Upper lobe of left lung (tissue), 6 donors: Measurements from ENCODE around the gene MITF. TPM values are rescaled to one million over a fixed set of nuclear protein-coding genes. Genes with fewer than 3 reads are reported as not detected.
"Not testable (repeated sequence)": the region's sequence is repeated elsewhere in the genome, so short reads cannot be mapped to it uniquely, and the experiment has no call there.

Experiments used
- ATAC-seq, 2 donors: fragments of 200-7000 bp; cut with Tn5 transposase; one replicate each; pipeline ENCODE4 v1.9.1; 2022; ENCODE audit warnings: mild to moderate bottlenecking in 2 of 2, moderate library complexity in 2 of 2; ENCODE audit not compliant: low FRiP score in 2 of 2
- DNase-seq, 2 donors: peaks; one replicate each; pipeline ENCODE4 v3.0.0-alpha.2; 2019 to 2020
- H3K27ac ChIP-seq, 4 donors: fragments of 200-600 bp; sonication (generic); one replicate each; pipeline ENCODE4 v1.5.1; 2016 to 2019
- H3K27me3 ChIP-seq, 4 donors: fragments of 200-600 bp; sonication (generic); one replicate each; pipeline ENCODE4 v1.5.1; 2017 to 2019
- H3K36me3 ChIP-seq, 4 donors: fragments of 200-600 bp; sonication (generic); one replicate each; pipeline ENCODE4 v1.5.1; 2016 to 2019
- H3K4me1 ChIP-seq, 4 donors: fragments of 200-600 bp; sonication (generic); one replicate each; pipeline ENCODE4 v1.5.1; 2018 to 2019
- H3K4me3 ChIP-seq, 4 donors: fragments of 200-600 bp; sonication (generic); one replicate each; pipeline ENCODE4 v1.5.1; 2017 to 2019; ENCODE audit warnings: mild to moderate bottlenecking in 2 of 4, moderate library complexity in 1 of 4
- H3K9me3 ChIP-seq, 4 donors: fragments of 200-600 bp; sonication (generic); one replicate each; pipeline ENCODE4 v1.5.1; 2018 to 2019
- CTCF ChIP-seq, 6 experiments: fragments of 450-650 bp in 4 of 6; fragments of 200-600 bp in 2 of 6; sonication (generic) in 2 of 6; IDR thresholded peaks; one replicate each; pipeline ENCODE4 v1.5.1; 2016 to 2019; ENCODE audit warnings: antibody characterized with exemption in 6 of 6
- EP300 ChIP-seq, 4 donors: sonication (generic); formaldehyde crosslinking; IDR thresholded peaks; one replicate each; pipeline ENCODE4 v1.5.1; 2017; ENCODE audit warnings: antibody characterized with exemption in 4 of 4, control low read depth in 2 of 4
- POLR2A ChIP-seq, 4 donors: fragments of 450-650 bp; IDR thresholded peaks; one replicate each; pipeline ENCODE4 v1.5.1; 2016 to 2017; ENCODE audit warnings: antibody characterized with exemption in 4 of 4, mild to moderate bottlenecking in 2 of 4
- POLR2AphosphoS5 ChIP-seq, 2 donors: sonication (generic); formaldehyde crosslinking; IDR thresholded peaks; one replicate each; pipeline ENCODE4 v1.5.1; 2017; ENCODE audit warnings: antibody characterized with exemption in 2 of 2
- WGBS, 2 donors: methylation state at CpG; one replicate each; pipeline ENCODE4 v1.1.5; 2017 to 2018; 5-methylcytosine and 5-hydroxymethylcytosine counted together
- total RNA-seq, 6 donors: library from RNA; depleted of rRNA in 4 of 6; stranded (reverse); fragments of >200 nt in 4 of 6; gene quantifications; one replicate each; pipeline versions ENCODE4 v1.1.0 to v1.2.1, GENCODE V29; 2016 to 2021
- donor health status: DM: no; HTN: no; CAD: no; lungs with moderate emphysema.
- donor health status: DM: no; HTN: yes; CAD: no; lungs with severe emphysema.

MITF gene
- total RNA-seq, 6 donors from 2014 or later = 21.9 to 37.2 (median 29.5) TPM

DNA sequence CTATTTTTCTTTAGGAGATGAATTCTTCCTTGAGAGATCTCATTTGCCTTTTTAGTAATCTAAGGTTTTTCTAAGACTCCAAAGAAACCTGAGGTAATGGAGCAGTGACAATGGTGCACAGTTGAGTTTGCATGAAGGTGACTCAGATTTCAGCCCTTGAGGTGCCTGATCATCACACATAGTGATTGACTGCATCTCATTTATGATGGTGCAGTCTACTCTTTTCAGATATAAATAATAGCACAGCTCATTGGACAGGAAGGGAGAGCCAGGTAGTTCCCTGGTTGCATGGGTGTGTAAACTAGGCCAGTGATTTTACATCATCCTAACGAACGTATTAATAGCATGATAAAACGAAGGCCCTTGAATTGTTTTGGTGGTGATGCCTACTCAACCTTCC, 174.2 kb downstream of the MITF start:
- no peaks in the 10 kb centered on the region for H3K36me3 ChIP-seq
- DNase-seq (no peak), ATAC-seq (no peak)
- no peaks in the 10 kb centered on the region for H3K4me1 ChIP-seq
- H3K27ac ChIP-seq = no peak overlapping the region
- H3K9me3 ChIP-seq = peaks cover 0 to 7% (median 2%) of the 10 kb centered on the region in 4 donors
- H3K27me3 ChIP-seq = no peaks in the 10 kb centered on the region
- no peak for TF ChIP-seq POLR2A (IDR thresholded peaks at IDR 0.05)
- no peak for TF ChIP-seq CTCF (IDR thresholded peaks at IDR 0.05)
- TF ChIP-seq POLR2AphosphoS5 (IDR thresholded peaks at IDR 0.05) = no peak
- TF ChIP-seq EP300 (IDR thresholded peaks at IDR 0.05) = no peak
- 94 to 100% methylated on average over 3 of the region's 3 CpGs for WGBS, 2 donors
- no peak overlapping the region for H3K4me3 ChIP-seq

DNA sequence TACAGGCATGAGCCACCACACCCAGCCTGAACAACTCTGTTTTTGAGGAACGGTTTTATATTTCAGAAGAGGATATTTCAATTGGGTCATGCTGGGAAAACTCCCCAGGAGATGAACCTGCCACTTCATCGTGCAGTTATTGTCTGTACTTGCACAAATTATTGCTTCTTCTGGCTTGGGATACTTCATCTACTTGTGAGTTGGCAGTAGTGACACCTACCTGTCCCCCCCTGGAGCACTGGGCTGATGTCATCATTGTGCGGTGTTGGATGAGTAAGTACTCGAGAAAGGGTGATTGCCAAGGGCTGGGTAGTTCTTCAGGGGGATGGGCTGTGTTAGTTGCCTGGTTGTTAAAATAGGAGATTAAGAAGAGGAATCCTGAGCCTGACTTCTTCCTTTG, 175.1 kb downstream of the MITF start:
- ATAC-seq (no peak), DNase-seq (no peak)
- WGBS, 2 donors = 91 to 96% methylated on average over 4 of the region's 4 CpGs
- no peak for TF ChIP-seq POLR2A (IDR thresholded peaks at IDR 0.05)
- no peak for TF ChIP-seq POLR2AphosphoS5 (IDR thresholded peaks at IDR 0.05)
- no peak for TF ChIP-seq EP300 (IDR thresholded peaks at IDR 0.05)
- no peak for TF ChIP-seq CTCF (IDR thresholded peaks at IDR 0.05)
- Histone ChIP-seq H3K4me3 (no peak overlapping the region), H3K9me3 (peaks cover 0 to 7% (median 2%) of the 10 kb centered on the region in 4 donors), H3K27me3 (no peaks in the 10 kb centered on the region), H3K36me3 (no peaks in the 10 kb centered on the region), H3K4me1 (no peaks in the 10 kb centered on the region), H3K27ac (no peak overlapping the region)

DNA sequence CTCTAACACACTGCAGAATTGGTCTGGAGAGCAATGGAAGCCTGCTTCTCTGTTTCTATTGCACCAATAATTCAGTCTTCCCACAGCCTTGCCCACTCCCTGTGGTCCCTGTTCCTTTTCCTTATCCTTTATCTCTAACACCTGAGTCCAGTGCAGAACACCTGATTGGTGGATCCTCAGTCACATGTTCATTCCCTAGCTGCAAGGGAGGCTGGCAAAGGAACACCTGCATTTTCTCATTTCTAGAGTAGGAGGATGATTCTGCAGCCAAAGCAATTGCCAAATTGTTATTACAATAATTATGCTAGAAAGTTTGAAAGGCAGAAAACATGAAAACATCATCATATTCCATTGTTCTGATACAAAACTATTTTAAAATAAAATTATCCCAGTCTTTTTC, 176.5 kb downstream of the MITF start:
- Histone ChIP-seq H3K4me3 (no peak overlapping the region), H3K9me3 (peaks cover 0 to 5% (median 2%) of the 10 kb centered on the region in 4 donors), H3K27me3 (no peaks in the 10 kb centered on the region), H3K27ac (no peak overlapping the region), H3K4me1 (no peaks in the 10 kb centered on the region), H3K36me3 (no peaks in the 10 kb centered on the region)
- ATAC-seq (no peak), DNase-seq (no peak)
- TF ChIP-seq CTCF (IDR thresholded peaks at IDR 0.05) = no peak

DNA sequence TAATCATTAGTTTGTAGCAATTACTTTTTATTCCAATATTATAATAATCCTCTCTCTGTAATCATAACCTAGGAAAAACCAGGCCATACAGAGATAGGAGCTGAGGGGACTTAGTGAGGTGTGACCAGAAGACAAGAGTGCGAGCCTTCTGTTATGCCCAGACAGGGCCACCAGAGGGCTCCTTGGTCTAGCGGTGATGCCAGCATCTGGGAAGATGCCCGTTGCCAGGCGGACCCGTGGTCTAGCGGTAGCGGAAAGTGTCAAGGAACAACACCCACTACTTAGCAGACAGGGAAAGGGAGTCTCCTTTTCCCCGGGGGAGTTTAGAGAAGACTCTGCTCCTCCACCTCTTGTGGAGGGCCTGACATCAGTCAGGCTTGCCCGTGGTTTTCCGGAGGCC, 180.7 kb downstream of the MITF start:
- not testable (repeated sequence) for DNase-seq, H3K27ac ChIP-seq, H3K27me3 ChIP-seq, H3K4me1 ChIP-seq, H3K4me3 ChIP-seq, H3K9me3 ChIP-seq, H3K36me3 ChIP-seq, ATAC-seq
- 62 to 67% methylated on average over 10 of the region's 10 CpGs for WGBS, 2 donors
- peak in 1 of 6 experiments; percentile 18 for TF ChIP-seq CTCF (IDR thresholded peaks at IDR 0.05)

GRCh38 chr3:69921651-69922050, 182.4 kb downstream of the MITF start:
- no peak for ATAC-seq
- WGBS, 2 donors = 94 to 96% methylated on average over 6 of the region's 6 CpGs

More at GRCh38 chr3:69921651-69922050, 182.4 kb downstream of the MITF start:
- no peak for TF ChIP-seq POLR2A (IDR thresholded peaks at IDR 0.05)
- TF ChIP-seq POLR2AphosphoS5 (IDR thresholded peaks at IDR 0.05) = no peak
- H3K27ac ChIP-seq = no peak overlapping the region
- H3K9me3 ChIP-seq = no peaks in the 10 kb centered on the region
- no peak overlapping the region for H3K4me3 ChIP-seq
- no peaks in the 10 kb centered on the region for H3K27me3 ChIP-seq
- no peaks in the 10 kb centered on the region for H3K36me3 ChIP-seq
- DNase-seq = no peak
- no peaks in the 10 kb centered on the region for H3K4me1 ChIP-seq
